ENCODE results near the gene NAPB. TPM values are rescaled to one million over a fixed set of nuclear protein-coding genes. Genes with fewer than 3 reads are reported as not detected.

NAPB gene
- total and polyA plus RNA-seq, 4 experiments from 2014 or later = 5.8 to 14.9 (median 9.8) TPM

GRCh38 chr20:23413862-23414422, 7.3 kb downstream of the NAPB start:
- Histone ChIP-seq H3K27me3 (ENCODE audit: insufficient read depth, low read length) (no peaks in the 10 kb centered on the region), H3K9me3 (ENCODE audit: control insufficient read depth in 1 of 2, low read length in 2 of 2) (no peaks in the 10 kb centered on the region), H3K4me3 (ENCODE audit: low read length in 2 of 2) (no peak overlapping the region), H3K36me3 (ENCODE audit: insufficient read depth, low read length) (no peaks in the 10 kb centered on the region), H3K27ac (ENCODE audit: low read depth, low read length) (no peak overlapping the region), H3K4me1 (ENCODE audit: insufficient read depth, low read length) (peaks cover 13% of the 10 kb centered on the region)
- Mint-ChIP-seq H3K27ac (no peak overlapping the region), H3K27me3 (no peaks in the 10 kb centered on the region), H3K9me3 (no peaks in the 10 kb centered on the region), H3K4me1 (peaks cover 10 to 50% (median 37%) of the 10 kb centered on the region in 4 donors), H3K36me3 (no peaks in the 10 kb centered on the region), H3K4me3 (no peak overlapping the region)
- intact Hi-C loops (cut with micrococcal nuclease) = no loop called here
- no peak for DNase-seq
- ChIA-PET POLR2A (ENCODE audit: partially characterized antibody) (no interaction called here), CTCF (ENCODE audit: partially characterized antibody) (no interaction called here)

- no peak overlapping the region for H3K4me3 Mint-ChIP-seq
- H3K9me3 Mint-ChIP-seq = no peaks in the 10 kb centered on the region
- ChIA-PET POLR2A (ENCODE audit: partially characterized antibody) (no interaction called here), CTCF (ENCODE audit: partially characterized antibody) (no interaction called here)
- Histone ChIP-seq H3K27me3 (ENCODE audit: insufficient read depth, low read length) (no peaks in the 10 kb centered on the region), H3K27ac (ENCODE audit: low read depth, low read length) (no peak overlapping the region), H3K36me3 (ENCODE audit: insufficient read depth, low read length) (no peaks in the 10 kb centered on the region), H3K4me1 (ENCODE audit: insufficient read depth, low read length) (peaks cover 22% of the 10 kb centered on the region), H3K9me3 (ENCODE audit: control insufficient read depth in 1 of 2, low read length in 2 of 2) (no peaks in the 10 kb centered on the region), H3K4me3 (ENCODE audit: low read length in 2 of 2) (no peak overlapping the region)
- H3K36me3 Mint-ChIP-seq = no peaks in the 10 kb centered on the region
- no peaks in the 10 kb centered on the region for H3K27me3 Mint-ChIP-seq
- DNase-seq = no peak
- H3K4me1 Mint-ChIP-seq = peaks cover 14 to 55% (median 41%) of the 10 kb centered on the region in 4 donors
- intact Hi-C loops (cut with micrococcal nuclease) = no loop called here
- H3K27ac Mint-ChIP-seq = no peak overlapping the region
Measured at GRCh38 chr20:23412026-23412425, 9.3 kb downstream of the NAPB start.

- H3K27me3 ChIP-seq (ENCODE audit: insufficient read depth, low read length) = no peaks in the 10 kb centered on the region
- DNase-seq = no peak
- no peaks in the 10 kb centered on the region for H3K36me3 ChIP-seq (ENCODE audit: insufficient read depth, low read length)
- Mint-ChIP-seq H3K27ac (no peak overlapping the region), H3K27me3 (no peaks in the 10 kb centered on the region), H3K9me3 (no peaks in the 10 kb centered on the region), H3K4me3 (no peak overlapping the region), H3K36me3 (no peaks in the 10 kb centered on the region), H3K4me1 (peaks cover 14 to 53% (median 38%) of the 10 kb centered on the region in 4 donors)
- no peak overlapping the region for H3K4me3 ChIP-seq (ENCODE audit: low read length in 2 of 2)
- no peaks in the 10 kb centered on the region for H3K9me3 ChIP-seq (ENCODE audit: control insufficient read depth in 1 of 2, low read length in 2 of 2)
- intact Hi-C loops (cut with micrococcal nuclease) = no loop called here
- peaks cover 22% of the 10 kb centered on the region for H3K4me1 ChIP-seq (ENCODE audit: insufficient read depth, low read length)
- ChIA-PET CTCF (ENCODE audit: partially characterized antibody) (no interaction called here), POLR2A (ENCODE audit: partially characterized antibody) (interaction anchor here (1.6 kb wide), 1 partner anchor 9 kb away, joined by 3 read pairs; no protein-coding TSS in a partner anchor)
- no peak overlapping the region for H3K27ac ChIP-seq (ENCODE audit: low read depth, low read length)
Measured at GRCh38 chr20:23410916-23411695, 10.2 kb downstream of the NAPB start.

GRCh38 chr20:23409800-23410199, 11.5 kb downstream of the NAPB start:
- H3K36me3 Mint-ChIP-seq = no peaks in the 10 kb centered on the region
- intact Hi-C loops (cut with micrococcal nuclease) = no loop called here
- Histone ChIP-seq H3K36me3 (ENCODE audit: insufficient read depth, low read length) (no peaks in the 10 kb centered on the region), H3K9me3 (ENCODE audit: control insufficient read depth in 1 of 2, low read length in 2 of 2) (no peaks in the 10 kb centered on the region), H3K4me3 (ENCODE audit: low read length in 2 of 2) (no peak overlapping the region), H3K4me1 (ENCODE audit: insufficient read depth, low read length) (peaks cover 17% of the 10 kb centered on the region), H3K27ac (ENCODE audit: low read depth, low read length) (no peak overlapping the region), H3K27me3 (ENCODE audit: insufficient read depth, low read length) (no peaks in the 10 kb centered on the region)
- ChIA-PET POLR2A (ENCODE audit: partially characterized antibody) (interaction anchor here (0.6 to 1.6 kb wide), 2 partner anchors 11 to 34 kb away, joined by 3 read pairs; no protein-coding TSS in a partner anchor), CTCF (ENCODE audit: partially characterized antibody) (interaction anchor here (0.8 kb wide), 1 partner anchor 12 kb away, joined by 3 read pairs; the partner anchor contains the start of gene NAPB)
- no peak for DNase-seq
- H3K27ac Mint-ChIP-seq = peak overlapping the region in 1 of 7 donors; percentile 36
- no peaks in the 10 kb centered on the region for H3K9me3 Mint-ChIP-seq
- H3K4me3 Mint-ChIP-seq = no peak overlapping the region
- no peaks in the 10 kb centered on the region for H3K27me3 Mint-ChIP-seq
- peaks cover 14 to 47% (median 34%) of the 10 kb centered on the region in 4 donors for H3K4me1 Mint-ChIP-seq

- no peaks in the 10 kb centered on the region for H3K36me3 ChIP-seq (ENCODE audit: insufficient read depth, low read length)
- Mint-ChIP-seq H3K27ac (peak overlapping the region in 1 of 7 donors; percentile 19), H3K4me3 (no peak overlapping the region), H3K4me1 (peaks cover 17 to 47% (median 34%) of the 10 kb centered on the region in 4 donors), H3K27me3 (no peaks in the 10 kb centered on the region), H3K36me3 (no peaks in the 10 kb centered on the region), H3K9me3 (no peaks in the 10 kb centered on the region)
- CTCF ChIA-PET (ENCODE audit: partially characterized antibody) = interaction anchor here (0.8 kb wide), 1 partner anchor 13 kb away, joined by 3 read pairs; the partner anchor contains the start of gene NAPB
- no peak overlapping the region for H3K27ac ChIP-seq (ENCODE audit: low read depth, low read length)
- POLR2A ChIA-PET (ENCODE audit: partially characterized antibody) = no interaction called here
- H3K4me1 ChIP-seq (ENCODE audit: insufficient read depth, low read length) = peaks cover 17% of the 10 kb centered on the region
- intact Hi-C loops (cut with micrococcal nuclease) = no loop called here
- no peak for DNase-seq
- H3K4me3 ChIP-seq (ENCODE audit: low read length in 2 of 2) = no peak overlapping the region
- no peaks in the 10 kb centered on the region for H3K27me3 ChIP-seq (ENCODE audit: insufficient read depth, low read length)
- H3K9me3 ChIP-seq (ENCODE audit: control insufficient read depth in 1 of 2, low read length in 2 of 2) = no peaks in the 10 kb centered on the region
Measured at GRCh38 chr20:23408957-23409356, 12.3 kb downstream of the NAPB start.

GRCh38 chr20:23407781-23408464, 13.4 kb downstream of the NAPB start:
- CTCF ChIA-PET (ENCODE audit: partially characterized antibody) = interaction anchor here (1.5 to 2.4 kb wide), 2 partner anchors 8 to 34 kb away, joined by 3 to 5 read pairs; no protein-coding TSS in a partner anchor
- H3K4me1 ChIP-seq (ENCODE audit: insufficient read depth, low read length) = peaks cover 17% of the 10 kb centered on the region
- POLR2A ChIA-PET (ENCODE audit: partially characterized antibody) = no interaction called here
- H3K4me3 Mint-ChIP-seq = peak overlapping the region in 1 of 8 donors; percentile 52
- H3K27ac Mint-ChIP-seq = peak overlapping the region in 6 of 7 donors; percentile 31 to 81 (median 69)
- H3K9me3 ChIP-seq (ENCODE audit: control insufficient read depth in 1 of 2, low read length in 2 of 2) = no peaks in the 10 kb centered on the region
- peak in 4 of 5 donors; percentile 12 to 51 (median 22) for DNase-seq
- H3K9me3 Mint-ChIP-seq = no peaks in the 10 kb centered on the region
- H3K27ac ChIP-seq (ENCODE audit: low read depth, low read length) = no peak overlapping the region
- H3K36me3 ChIP-seq (ENCODE audit: insufficient read depth, low read length) = no peaks in the 10 kb centered on the region
- H3K27me3 ChIP-seq (ENCODE audit: insufficient read depth, low read length) = no peaks in the 10 kb centered on the region
- no peak overlapping the region for H3K4me3 ChIP-seq (ENCODE audit: low read length in 2 of 2)
- no peaks in the 10 kb centered on the region for H3K27me3 Mint-ChIP-seq
- intact Hi-C loops (cut with micrococcal nuclease) = no loop called here
- no peaks in the 10 kb centered on the region for H3K36me3 Mint-ChIP-seq
- peaks cover 11 to 39% (median 30%) of the 10 kb centered on the region in 4 donors for H3K4me1 Mint-ChIP-seq

GRCh38 chr20:23406880-23407279, 14.4 kb downstream of the NAPB start:
- intact Hi-C loops (cut with micrococcal nuclease) = no loop called here
- no peaks in the 10 kb centered on the region for H3K36me3 ChIP-seq (ENCODE audit: insufficient read depth, low read length)
- no peak overlapping the region for H3K4me3 Mint-ChIP-seq
- peaks cover 11 to 32% (median 27%) of the 10 kb centered on the region in 4 donors for H3K4me1 Mint-ChIP-seq
- no peak overlapping the region for H3K27ac Mint-ChIP-seq
- ChIA-PET CTCF (ENCODE audit: partially characterized antibody) (interaction anchor here (1.5 to 2.6 kb wide), 3 partner anchors 9 to 35 kb away, joined by 3 to 10 read pairs (median 5); partner anchors contain the start of gene NAPB), POLR2A (ENCODE audit: partially characterized antibody) (no interaction called here)
- no peaks in the 10 kb centered on the region for H3K9me3 ChIP-seq (ENCODE audit: control insufficient read depth in 1 of 2, low read length in 2 of 2)
- no peaks in the 10 kb centered on the region for H3K27me3 ChIP-seq (ENCODE audit: insufficient read depth, low read length)
- no peaks in the 10 kb centered on the region for H3K9me3 Mint-ChIP-seq
- H3K27me3 Mint-ChIP-seq = no peaks in the 10 kb centered on the region
- DNase-seq = no peak
- H3K4me1 ChIP-seq (ENCODE audit: insufficient read depth, low read length) = peaks cover 17% of the 10 kb centered on the region
- peaks cover 5 to 6% of the 10 kb centered on the region in 2 donors for H3K36me3 Mint-ChIP-seq
- no peak overlapping the region for H3K4me3 ChIP-seq (ENCODE audit: low read length in 2 of 2)
- H3K27ac ChIP-seq (ENCODE audit: low read depth, low read length) = no peak overlapping the region
